Astrocyte (in vitro differentiated cells and primary cell): ENCODE data around the gene SPATA31D3.
"Not testable (repeated sequence)": the region's sequence is repeated elsewhere in the genome, so short reads cannot be mapped to it uniquely, and the experiment has no call there.

Experiments
- EZH2 ChIP-seq: IDR thresholded peaks from 2 replicates; pipeline ENCODE4 v1.6.1; 2012; ENCODE audit warnings: mild to moderate bottlenecking, low read length, inconsistent platforms; ENCODE audit not compliant: insufficient read depth
- TF ChIP-seq, protein P1 (sequence below): IDR thresholded peaks from 2 replicates; pipeline ENCODE4 v1.5.1; 2011; ENCODE audit warnings: low read depth, mild to moderate bottlenecking, inconsistent platforms, low read length, moderate library complexity; ENCODE audit not compliant: insufficient read depth

DNA sequence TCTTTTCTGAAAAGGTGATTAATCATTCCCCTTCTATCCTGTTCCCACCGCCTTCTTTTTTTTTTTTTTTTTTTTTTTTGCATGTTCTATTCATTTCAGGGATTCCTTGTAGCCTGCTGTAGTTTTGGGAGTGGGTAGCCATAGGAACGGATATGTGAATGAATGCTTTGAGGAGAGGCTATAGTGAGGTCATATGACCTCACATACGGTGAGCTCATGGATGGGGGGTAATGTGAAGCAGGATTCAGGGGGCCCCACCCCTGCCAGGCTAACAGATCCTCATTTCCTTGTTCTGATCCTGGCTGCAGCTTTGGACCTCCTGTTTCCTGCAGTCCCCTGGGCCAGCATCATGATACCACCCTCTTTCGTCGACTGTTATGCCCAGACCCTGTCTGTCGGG lies 13.2 kb upstream of the SPATA31D3 start:
- TF ChIP-seq, protein P1, sequence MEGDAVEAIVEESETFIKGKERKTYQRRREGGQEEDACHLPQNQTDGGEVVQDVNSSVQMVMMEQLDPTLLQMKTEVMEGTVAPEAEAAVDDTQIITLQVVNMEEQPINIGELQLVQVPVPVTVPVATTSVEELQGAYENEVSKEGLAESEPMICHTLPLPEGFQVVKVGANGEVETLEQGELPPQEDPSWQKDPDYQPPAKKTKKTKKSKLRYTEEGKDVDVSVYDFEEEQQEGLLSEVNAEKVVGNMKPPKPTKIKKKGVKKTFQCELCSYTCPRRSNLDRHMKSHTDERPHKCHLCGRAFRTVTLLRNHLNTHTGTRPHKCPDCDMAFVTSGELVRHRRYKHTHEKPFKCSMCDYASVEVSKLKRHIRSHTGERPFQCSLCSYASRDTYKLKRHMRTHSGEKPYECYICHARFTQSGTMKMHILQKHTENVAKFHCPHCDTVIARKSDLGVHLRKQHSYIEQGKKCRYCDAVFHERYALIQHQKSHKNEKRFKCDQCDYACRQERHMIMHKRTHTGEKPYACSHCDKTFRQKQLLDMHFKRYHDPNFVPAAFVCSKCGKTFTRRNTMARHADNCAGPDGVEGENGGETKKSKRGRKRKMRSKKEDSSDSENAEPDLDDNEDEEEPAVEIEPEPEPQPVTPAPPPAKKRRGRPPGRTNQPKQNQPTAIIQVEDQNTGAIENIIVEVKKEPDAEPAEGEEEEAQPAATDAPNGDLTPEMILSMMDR, result not testable (repeated sequence)
- TF ChIP-seq EZH2, result not testable (repeated sequence)
